ENCODE measurements around the gene ITGB8. TPM values are rescaled to one million over a fixed set of nuclear protein-coding genes. Genes with fewer than 3 reads are reported as not detected.

Gene ITGB8
- total RNA-seq, 1 experiment from 2014 or later = 13.9 TPM

GRCh38 chr7:20320786-20321185, 9.9 kb upstream of the ITGB8 start:
- Histone ChIP-seq H3K27ac (ENCODE audit: low read length) (no peak overlapping the region), H2AFZ (ENCODE audit: low read length) (no peak overlapping the region), H3K36me3 (ENCODE audit: low read depth, low read length) (no peaks in the 10 kb centered on the region), H3K9me2 (replicated peaks; ENCODE audit: low read length) (no peaks in the 10 kb centered on the region), H4K20me1 (ENCODE audit: low read length) (no peaks in the 10 kb centered on the region), H3K9me3 (ENCODE audit: low read length) (no peaks in the 10 kb centered on the region), H3K79me2 (ENCODE audit: low read length) (no peaks in the 10 kb centered on the region), H3F3A (ENCODE audit: low read length, unreplicated experiment) (no peaks in the 10 kb centered on the region), H3K27me3 (ENCODE audit: low read length) (no peaks in the 10 kb centered on the region), H3K9ac (ENCODE audit: low read length) (no peak overlapping the region), H3K4me1 (ENCODE audit: insufficient read depth, low read length) (no peaks in the 10 kb centered on the region), H3K4me3 (ENCODE audit: low read length) (no peak overlapping the region), H3K4me2 (ENCODE audit: low read length) (no peak overlapping the region)
- intact Hi-C loops (cut with micrococcal nuclease) = no loop called here
- no TSS peak for BruUV-seq (replicated peaks)
- POLR2A ChIA-PET (ENCODE audit: unreplicated experiment) = no interaction called here
- no peak for ATAC-seq
- no peak for DNase-seq
- CTCF ChIA-PET = no interaction called here
- TF ChIP-seq, protein P1, sequence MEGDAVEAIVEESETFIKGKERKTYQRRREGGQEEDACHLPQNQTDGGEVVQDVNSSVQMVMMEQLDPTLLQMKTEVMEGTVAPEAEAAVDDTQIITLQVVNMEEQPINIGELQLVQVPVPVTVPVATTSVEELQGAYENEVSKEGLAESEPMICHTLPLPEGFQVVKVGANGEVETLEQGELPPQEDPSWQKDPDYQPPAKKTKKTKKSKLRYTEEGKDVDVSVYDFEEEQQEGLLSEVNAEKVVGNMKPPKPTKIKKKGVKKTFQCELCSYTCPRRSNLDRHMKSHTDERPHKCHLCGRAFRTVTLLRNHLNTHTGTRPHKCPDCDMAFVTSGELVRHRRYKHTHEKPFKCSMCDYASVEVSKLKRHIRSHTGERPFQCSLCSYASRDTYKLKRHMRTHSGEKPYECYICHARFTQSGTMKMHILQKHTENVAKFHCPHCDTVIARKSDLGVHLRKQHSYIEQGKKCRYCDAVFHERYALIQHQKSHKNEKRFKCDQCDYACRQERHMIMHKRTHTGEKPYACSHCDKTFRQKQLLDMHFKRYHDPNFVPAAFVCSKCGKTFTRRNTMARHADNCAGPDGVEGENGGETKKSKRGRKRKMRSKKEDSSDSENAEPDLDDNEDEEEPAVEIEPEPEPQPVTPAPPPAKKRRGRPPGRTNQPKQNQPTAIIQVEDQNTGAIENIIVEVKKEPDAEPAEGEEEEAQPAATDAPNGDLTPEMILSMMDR (conservative IDR thresholded peaks at IDR 0.05; ENCODE audit: low read depth, low read length) = no peak
- TF ChIP-seq EZH2phosphoT487 (IDR thresholded peaks at IDR 0.05; ENCODE audit: borderline replicate concordance, low read length) (no peak), EZH2 (IDR thresholded peaks at IDR 0.05; ENCODE audit: low read length, unreplicated experiment) (no peak)

DNA sequence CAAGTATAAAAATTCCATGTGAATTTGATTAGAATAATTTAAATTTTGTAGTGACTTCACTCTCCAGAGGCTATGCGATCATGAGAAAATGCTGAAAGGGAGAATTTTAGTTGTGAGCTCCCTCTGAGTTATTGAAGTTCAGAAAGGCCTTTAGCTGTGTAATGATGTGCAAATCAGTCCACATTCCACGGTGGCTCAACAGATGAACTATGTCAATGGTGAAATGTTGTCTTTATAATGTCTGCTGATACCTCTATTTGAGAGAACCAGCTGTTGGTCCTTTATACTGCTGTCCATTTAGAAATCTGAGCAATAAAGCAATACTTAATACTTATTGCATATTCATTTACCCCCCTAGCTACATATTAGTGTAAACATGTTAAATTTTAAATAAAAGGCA, 7.1 kb upstream of the ITGB8 start:
- DNase-seq (no peak), ATAC-seq (no peak)
- TF ChIP-seq EZH2 (IDR thresholded peaks at IDR 0.05; ENCODE audit: low read length, unreplicated experiment) (no peak), EZH2phosphoT487 (IDR thresholded peaks at IDR 0.05; ENCODE audit: borderline replicate concordance, low read length) (no peak)
- TF ChIP-seq, protein P1 (conservative IDR thresholded peaks at IDR 0.05; ENCODE audit: low read depth, low read length) = no peak
- no peaks in the 10 kb centered on the region for H3K9me2 ChIP-seq (replicated peaks; ENCODE audit: low read length)
- no peaks in the 10 kb centered on the region for H3F3A ChIP-seq (ENCODE audit: low read length, unreplicated experiment)
- ChIA-PET CTCF (no interaction called here), POLR2A (ENCODE audit: unreplicated experiment) (no interaction called here)
- H4K20me1 ChIP-seq (ENCODE audit: low read length) = no peaks in the 10 kb centered on the region
- no peaks in the 10 kb centered on the region for H3K27me3 ChIP-seq (ENCODE audit: low read length)
- intact Hi-C loops (cut with micrococcal nuclease) = no loop called here
- peaks cover 9% of the 10 kb centered on the region for H3K4me1 ChIP-seq (ENCODE audit: insufficient read depth, low read length)
- H2AFZ ChIP-seq (ENCODE audit: low read length) = no peak overlapping the region
- H3K4me3 ChIP-seq (ENCODE audit: low read length) = no peak overlapping the region
- BruUV-seq (replicated peaks) = no TSS peak
- H3K9ac ChIP-seq (ENCODE audit: low read length) = no peak overlapping the region
- no peaks in the 10 kb centered on the region for H3K9me3 ChIP-seq (ENCODE audit: low read length)
- H3K36me3 ChIP-seq (ENCODE audit: low read depth, low read length) = no peaks in the 10 kb centered on the region
- H3K4me2 ChIP-seq (ENCODE audit: low read length) = no peak overlapping the region
- no peak overlapping the region for H3K27ac ChIP-seq (ENCODE audit: low read length)
- no peaks in the 10 kb centered on the region for H3K79me2 ChIP-seq (ENCODE audit: low read length)

GRCh38 chr7:20326342-20326741, 4.4 kb upstream of the ITGB8 start:
- intact Hi-C loops (cut with micrococcal nuclease) = loop anchor here (5.0 kb wide), 1 partner anchor 579 kb away; no protein-coding TSS in a partner anchor
- Histone ChIP-seq H3K9ac (ENCODE audit: low read length) (no peak overlapping the region), H3K36me3 (ENCODE audit: low read depth, low read length) (no peaks in the 10 kb centered on the region), H2AFZ (ENCODE audit: low read length) (no peak overlapping the region), H3K27me3 (ENCODE audit: low read length) (no peaks in the 10 kb centered on the region), H3K79me2 (ENCODE audit: low read length) (peaks cover 4% of the 10 kb centered on the region; the same call in 1 of the 2 replicates), H3K9me3 (ENCODE audit: low read length) (no peaks in the 10 kb centered on the region), H3K27ac (ENCODE audit: low read length) (no peak overlapping the region), H3K4me2 (ENCODE audit: low read length) (no peak overlapping the region), H3K4me1 (ENCODE audit: insufficient read depth, low read length) (peaks cover 15% of the 10 kb centered on the region), H3K9me2 (replicated peaks; ENCODE audit: low read length) (no peaks in the 10 kb centered on the region), H3K4me3 (ENCODE audit: low read length) (no peak overlapping the region), H3F3A (ENCODE audit: low read length, unreplicated experiment) (no peaks in the 10 kb centered on the region), H4K20me1 (ENCODE audit: low read length) (no peaks in the 10 kb centered on the region)
- POLR2A ChIA-PET (ENCODE audit: unreplicated experiment) = interaction anchor here (0.6 kb wide), 1 partner anchor 24 kb away, joined by 3 read pairs; no protein-coding TSS in a partner anchor
- ATAC-seq (no peak), DNase-seq (no peak)
- CTCF ChIA-PET = interaction anchor here (1.6 kb wide), 1 partner anchor 272 kb away, joined by 7 read pairs; no protein-coding TSS in a partner anchor
- no TSS peak for BruUV-seq (replicated peaks)
- TF ChIP-seq EZH2 (IDR thresholded peaks at IDR 0.05; ENCODE audit: low read length, unreplicated experiment) (no peak), EZH2phosphoT487 (IDR thresholded peaks at IDR 0.05; ENCODE audit: borderline replicate concordance, low read length) (no peak)
- TF ChIP-seq, protein P1 (conservative IDR thresholded peaks at IDR 0.05; ENCODE audit: low read depth, low read length) = no peak
